ENCODE results near the gene EYA4.

The EYA4 gene

DNA sequence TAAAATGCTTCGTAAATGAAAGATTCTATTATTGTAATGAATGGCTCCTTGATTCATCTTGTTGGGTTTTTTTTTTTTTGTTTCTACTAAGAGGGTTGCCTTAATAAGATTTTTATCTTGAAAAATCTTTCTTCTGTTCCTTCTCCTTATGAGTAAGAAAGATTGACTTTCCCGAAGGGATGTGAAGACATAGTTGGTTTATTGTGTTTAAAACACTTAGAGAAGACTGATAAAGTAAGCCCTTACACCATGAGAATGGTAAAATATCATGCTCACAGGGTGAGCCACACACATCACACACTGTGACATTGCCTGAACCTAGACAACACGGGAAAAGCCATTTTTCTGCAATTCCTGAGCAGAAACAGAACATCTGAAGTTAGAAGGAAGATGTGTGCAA lies 330.5 kb downstream of the EYA4 start:
- no peak overlapping the region for H3K4me3 ChIP-seq (ENCODE audit: low read depth, low read length)
- TF ChIP-seq, protein P1, sequence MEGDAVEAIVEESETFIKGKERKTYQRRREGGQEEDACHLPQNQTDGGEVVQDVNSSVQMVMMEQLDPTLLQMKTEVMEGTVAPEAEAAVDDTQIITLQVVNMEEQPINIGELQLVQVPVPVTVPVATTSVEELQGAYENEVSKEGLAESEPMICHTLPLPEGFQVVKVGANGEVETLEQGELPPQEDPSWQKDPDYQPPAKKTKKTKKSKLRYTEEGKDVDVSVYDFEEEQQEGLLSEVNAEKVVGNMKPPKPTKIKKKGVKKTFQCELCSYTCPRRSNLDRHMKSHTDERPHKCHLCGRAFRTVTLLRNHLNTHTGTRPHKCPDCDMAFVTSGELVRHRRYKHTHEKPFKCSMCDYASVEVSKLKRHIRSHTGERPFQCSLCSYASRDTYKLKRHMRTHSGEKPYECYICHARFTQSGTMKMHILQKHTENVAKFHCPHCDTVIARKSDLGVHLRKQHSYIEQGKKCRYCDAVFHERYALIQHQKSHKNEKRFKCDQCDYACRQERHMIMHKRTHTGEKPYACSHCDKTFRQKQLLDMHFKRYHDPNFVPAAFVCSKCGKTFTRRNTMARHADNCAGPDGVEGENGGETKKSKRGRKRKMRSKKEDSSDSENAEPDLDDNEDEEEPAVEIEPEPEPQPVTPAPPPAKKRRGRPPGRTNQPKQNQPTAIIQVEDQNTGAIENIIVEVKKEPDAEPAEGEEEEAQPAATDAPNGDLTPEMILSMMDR (IDR thresholded peaks at IDR 0.05; ENCODE audit: low read depth, low read length): no peak

DNA sequence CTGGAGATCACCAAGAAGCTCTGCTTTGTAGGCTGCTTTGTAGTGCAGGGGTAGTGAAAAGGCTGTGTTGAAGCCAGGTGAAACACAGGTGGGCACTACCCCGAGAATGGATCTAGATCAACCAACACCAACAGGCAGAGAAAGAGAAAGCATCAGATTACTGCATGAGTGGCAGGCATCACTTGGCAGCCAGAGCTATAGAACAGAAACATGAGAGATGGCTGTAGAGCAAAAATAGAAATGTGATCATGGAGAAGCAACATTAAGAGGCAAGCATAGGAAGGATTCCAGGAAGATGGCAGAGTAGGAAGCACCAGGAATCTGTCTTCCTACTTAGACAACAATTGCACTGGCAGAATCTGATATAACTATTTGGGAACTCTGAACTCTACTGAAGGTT lies 336.7 kb downstream of the EYA4 start:
- H3K4me3 ChIP-seq (ENCODE audit: low read depth, low read length): no peak overlapping the region
- TF ChIP-seq, protein P1 (IDR thresholded peaks at IDR 0.05; ENCODE audit: low read depth, low read length): no peak

Measured in WI38 (cell line).